Measurements from ENCODE around the gene ARHGAP11B.
"Not testable (repeated sequence)": the region's sequence is repeated elsewhere in the genome, so short reads cannot be mapped to it uniquely, and the experiment has no call there.

The ARHGAP11B gene

DNA sequence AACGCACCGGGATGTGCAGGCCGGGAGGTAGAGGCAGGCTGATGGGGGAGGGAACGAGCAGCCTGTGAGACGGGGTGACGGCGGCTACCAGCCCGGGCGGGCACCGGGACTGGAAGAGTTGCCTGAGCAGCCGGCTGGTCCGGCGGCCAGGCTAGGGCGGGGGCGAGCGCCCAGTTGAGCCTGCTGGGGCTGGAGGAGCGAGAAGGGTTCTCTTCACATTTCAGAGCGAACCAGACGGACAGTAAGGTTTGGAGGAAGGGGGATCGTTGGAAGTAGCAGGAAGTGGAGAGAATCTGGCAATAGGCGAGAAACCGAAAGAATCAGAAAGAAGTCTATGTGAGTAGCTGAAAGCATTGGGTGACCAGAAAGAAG is 252 bp downstream of the ARHGAP11B start:
- Histone ChIP-seq H3K4me3 (ENCODE audit: low read length) (peak overlapping the region; percentile 65), H3K9ac (ENCODE audit: low read length) (peak overlapping the region; percentile 70)
- H4K20me1 ChIP-seq (ENCODE audit: insufficient read depth); H3K9me2 ChIP-seq (ENCODE audit: insufficient read depth, low read length); H3K9me3 ChIP-seq (ENCODE audit: low read length); H3K36me3 ChIP-seq (ENCODE audit: insufficient read depth, low read length); H2AFZ ChIP-seq (ENCODE audit: low read depth, low read length); H3K79me2 ChIP-seq (replicated peaks; ENCODE audit: insufficient read depth, low read length); H3F3A ChIP-seq (ENCODE audit: insufficient read depth, low read length, poor library complexity, severe bottlenecking); H3K4me2 ChIP-seq (ENCODE audit: low read length); H3K27me3 ChIP-seq (ENCODE audit: insufficient read depth, low read depth, low read length); H3K27ac ChIP-seq (ENCODE audit: low read length): not testable (repeated sequence)
- TF ChIP-seq MXI1 (conservative IDR thresholded peaks at IDR 0.05; ENCODE audit: poor library complexity, severe bottlenecking) = peak; percentile 25

DNA sequence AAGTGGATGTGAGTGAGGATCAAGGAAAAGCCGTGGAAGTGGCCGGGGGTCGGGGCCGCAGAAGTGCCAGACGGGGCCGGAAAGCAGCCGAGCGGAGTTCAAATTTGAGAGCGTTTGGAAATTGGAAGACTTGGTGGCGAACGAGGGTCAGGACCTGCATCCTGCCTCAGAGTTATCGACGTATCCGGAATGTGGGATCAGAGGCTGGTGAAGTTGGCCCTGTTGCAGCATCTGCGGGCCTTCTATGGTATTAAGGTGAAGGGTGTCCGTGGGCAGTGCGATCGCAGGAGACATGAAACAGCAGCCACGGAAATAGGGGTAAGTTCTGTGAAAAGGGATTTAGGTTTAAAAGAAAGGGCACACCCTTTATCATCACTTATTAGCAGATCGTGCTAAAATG is 704 bp downstream of the ARHGAP11B start:
- not testable (repeated sequence) for H3K4me2 ChIP-seq (ENCODE audit: low read length); H3K27ac ChIP-seq (ENCODE audit: low read length)

DNA sequence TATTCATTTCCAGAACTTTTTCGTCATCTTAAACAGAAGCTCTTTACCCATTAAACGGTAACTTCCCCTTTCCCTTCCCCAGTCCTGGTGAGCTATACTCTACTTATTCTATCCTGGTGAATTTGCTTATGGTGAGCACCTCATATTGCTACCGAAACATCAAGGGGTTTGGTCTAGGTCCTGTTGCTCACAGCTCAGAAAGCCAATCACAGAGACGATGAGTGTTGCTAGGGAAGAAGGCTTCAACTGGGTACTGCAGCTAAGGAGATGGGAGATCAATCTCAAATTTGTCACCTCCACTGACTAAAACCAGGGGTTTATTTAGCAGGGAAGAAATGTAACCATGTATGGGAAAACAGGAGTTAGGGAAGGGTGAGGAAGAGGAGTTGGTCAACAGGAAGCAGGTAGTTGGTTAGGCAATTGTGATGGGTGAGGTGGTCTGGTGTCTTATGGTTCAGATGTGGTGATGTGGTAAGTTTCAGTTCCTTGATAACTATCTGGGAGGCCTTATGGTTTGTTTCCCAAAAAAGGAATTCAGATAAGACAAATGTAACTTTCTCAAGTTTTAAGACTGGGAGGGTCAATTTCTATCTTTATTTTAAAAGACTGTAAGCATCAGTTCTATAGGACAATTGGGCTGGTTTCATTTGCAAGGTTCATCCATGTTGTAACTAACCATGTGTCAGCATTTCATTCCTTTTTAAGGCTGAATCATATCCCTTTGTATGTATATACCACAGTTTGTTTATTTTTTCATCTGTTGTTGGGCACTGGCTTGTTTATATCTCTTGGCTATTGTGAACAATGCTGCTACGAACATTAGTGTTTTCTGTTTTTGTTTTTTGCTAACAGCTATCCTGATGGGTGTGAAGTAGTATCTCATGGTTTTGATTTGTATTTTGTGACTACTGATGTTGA is 24.3 kb downstream of the ARHGAP11B start:
- H3K27me3 ChIP-seq (ENCODE audit: insufficient read depth, low read depth, low read length) = no peaks in the 10 kb centered on the region
- no peak overlapping the region for H3K27ac ChIP-seq (ENCODE audit: low read length)
- H3K4me2 ChIP-seq (ENCODE audit: low read length) = no peak overlapping the region
- no peaks in the 10 kb centered on the region for H3F3A ChIP-seq (ENCODE audit: insufficient read depth, low read length, poor library complexity, severe bottlenecking)
- no peaks in the 10 kb centered on the region for H3K79me2 ChIP-seq (replicated peaks; ENCODE audit: insufficient read depth, low read length)
- no peaks in the 10 kb centered on the region for H3K9me3 ChIP-seq (ENCODE audit: low read length)
- no peaks in the 10 kb centered on the region for H3K9me2 ChIP-seq (ENCODE audit: insufficient read depth, low read length)
- H4K20me1 ChIP-seq (ENCODE audit: insufficient read depth) = no peaks in the 10 kb centered on the region
- H2AFZ ChIP-seq (ENCODE audit: low read depth, low read length) = no peak overlapping the region
- H3K9ac ChIP-seq (ENCODE audit: low read length) = no peak overlapping the region
- TF ChIP-seq, protein P1, sequence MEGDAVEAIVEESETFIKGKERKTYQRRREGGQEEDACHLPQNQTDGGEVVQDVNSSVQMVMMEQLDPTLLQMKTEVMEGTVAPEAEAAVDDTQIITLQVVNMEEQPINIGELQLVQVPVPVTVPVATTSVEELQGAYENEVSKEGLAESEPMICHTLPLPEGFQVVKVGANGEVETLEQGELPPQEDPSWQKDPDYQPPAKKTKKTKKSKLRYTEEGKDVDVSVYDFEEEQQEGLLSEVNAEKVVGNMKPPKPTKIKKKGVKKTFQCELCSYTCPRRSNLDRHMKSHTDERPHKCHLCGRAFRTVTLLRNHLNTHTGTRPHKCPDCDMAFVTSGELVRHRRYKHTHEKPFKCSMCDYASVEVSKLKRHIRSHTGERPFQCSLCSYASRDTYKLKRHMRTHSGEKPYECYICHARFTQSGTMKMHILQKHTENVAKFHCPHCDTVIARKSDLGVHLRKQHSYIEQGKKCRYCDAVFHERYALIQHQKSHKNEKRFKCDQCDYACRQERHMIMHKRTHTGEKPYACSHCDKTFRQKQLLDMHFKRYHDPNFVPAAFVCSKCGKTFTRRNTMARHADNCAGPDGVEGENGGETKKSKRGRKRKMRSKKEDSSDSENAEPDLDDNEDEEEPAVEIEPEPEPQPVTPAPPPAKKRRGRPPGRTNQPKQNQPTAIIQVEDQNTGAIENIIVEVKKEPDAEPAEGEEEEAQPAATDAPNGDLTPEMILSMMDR (IDR thresholded peaks at IDR 0.05; ENCODE audit: poor library complexity, severe bottlenecking) = no peak
- TF ChIP-seq POLR2AphosphoS5 (IDR thresholded peaks at IDR 0.05) = no peak
- TF ChIP-seq SMC3 (conservative IDR thresholded peaks at IDR 0.05; ENCODE audit: poor library complexity) = no peak
- TF ChIP-seq EZH2 (IDR thresholded peaks at IDR 0.05; ENCODE audit: borderline replicate concordance, insufficient read depth, low read length, poor library complexity, severe bottlenecking) = no peak
- no peak for TF ChIP-seq RAD21 (conservative IDR thresholded peaks at IDR 0.05)
- no peaks in the 10 kb centered on the region for H3K36me3 ChIP-seq (ENCODE audit: insufficient read depth, low read length)
- H3K4me3 ChIP-seq (ENCODE audit: low read length) = no peak overlapping the region

More for the DNA sequence above, 704 bp downstream of the ARHGAP11B start:
- H3K79me2 ChIP-seq (replicated peaks; ENCODE audit: insufficient read depth, low read length); H3K27me3 ChIP-seq (ENCODE audit: insufficient read depth, low read depth, low read length); H3K9ac ChIP-seq (ENCODE audit: low read length); H2AFZ ChIP-seq (ENCODE audit: low read depth, low read length); H3K36me3 ChIP-seq (ENCODE audit: insufficient read depth, low read length); H3K9me3 ChIP-seq (ENCODE audit: low read length); H3K9me2 ChIP-seq (ENCODE audit: insufficient read depth, low read length); H3F3A ChIP-seq (ENCODE audit: insufficient read depth, low read length, poor library complexity, severe bottlenecking); H4K20me1 ChIP-seq (ENCODE audit: insufficient read depth): not testable (repeated sequence)
- H3K4me3 ChIP-seq (ENCODE audit: low read length) = peak overlapping the region; percentile 65

DNA sequence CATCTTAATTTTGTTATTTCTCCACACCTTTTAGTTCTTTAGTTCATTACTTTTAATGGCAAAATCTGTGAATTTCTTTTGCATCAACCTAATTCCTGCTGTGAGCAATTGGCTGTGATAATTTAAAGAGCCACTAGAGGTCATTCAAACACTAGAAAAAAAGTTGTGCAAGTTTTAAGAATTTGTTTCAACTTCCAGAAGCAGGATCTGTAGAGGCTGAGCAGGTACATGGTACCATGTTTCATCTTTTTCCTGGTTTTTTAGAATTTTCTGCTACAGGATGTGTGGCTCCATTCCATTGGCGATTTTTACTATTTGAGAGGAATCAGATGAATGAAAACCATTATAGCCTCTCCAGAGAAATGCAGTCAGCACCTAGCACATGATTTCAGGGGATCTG is 35.2 kb downstream of the ARHGAP11B start:
- H4K20me1 ChIP-seq (ENCODE audit: insufficient read depth); H3K9me2 ChIP-seq (ENCODE audit: insufficient read depth, low read length); H3K9me3 ChIP-seq (ENCODE audit: low read length); H3F3A ChIP-seq (ENCODE audit: insufficient read depth, low read length, poor library complexity, severe bottlenecking); H3K4me3 ChIP-seq (ENCODE audit: low read length); H3K27me3 ChIP-seq (ENCODE audit: insufficient read depth, low read depth, low read length); H3K9ac ChIP-seq (ENCODE audit: low read length); H3K27ac ChIP-seq (ENCODE audit: low read length); H3K4me2 ChIP-seq (ENCODE audit: low read length); H3K36me3 ChIP-seq (ENCODE audit: insufficient read depth, low read length); H2AFZ ChIP-seq (ENCODE audit: low read depth, low read length); H3K79me2 ChIP-seq (replicated peaks; ENCODE audit: insufficient read depth, low read length): not testable (repeated sequence)
- TF ChIP-seq RAD21 (conservative IDR thresholded peaks at IDR 0.05) (peak; percentile 37), SMC3 (conservative IDR thresholded peaks at IDR 0.05; ENCODE audit: poor library complexity) (peak; percentile 43)
- TF ChIP-seq, protein P1 (IDR thresholded peaks at IDR 0.05; ENCODE audit: poor library complexity, severe bottlenecking) = peak; percentile 47

DNA sequence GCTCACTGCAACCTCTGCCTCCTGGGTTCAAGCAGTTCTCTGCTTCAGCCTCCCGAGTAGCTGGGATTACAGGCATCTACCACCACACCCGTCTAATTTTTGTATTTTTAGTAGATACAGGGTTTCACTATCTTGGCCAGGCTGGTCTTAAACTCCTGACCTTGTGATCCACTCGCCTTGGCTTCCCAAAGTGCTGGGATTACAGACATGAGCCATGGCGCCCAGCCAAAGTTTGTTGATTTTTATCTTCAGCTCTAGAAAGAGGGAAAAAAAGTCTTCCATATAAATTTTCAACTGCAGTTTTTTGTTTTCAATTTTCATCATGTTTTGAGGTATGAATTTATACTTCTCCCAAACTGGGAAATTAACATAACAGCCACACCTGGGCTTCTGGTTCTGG is 43.7 kb downstream of the ARHGAP11B start:
- H3K79me2 ChIP-seq (replicated peaks; ENCODE audit: insufficient read depth, low read length) = not testable (repeated sequence)

More for the DNA sequence above, 43.7 kb downstream of the ARHGAP11B start:
- H3K9me3 ChIP-seq (ENCODE audit: low read length); H3K36me3 ChIP-seq (ENCODE audit: insufficient read depth, low read length); H4K20me1 ChIP-seq (ENCODE audit: insufficient read depth); H3K27me3 ChIP-seq (ENCODE audit: insufficient read depth, low read depth, low read length); H2AFZ ChIP-seq (ENCODE audit: low read depth, low read length); H3K4me3 ChIP-seq (ENCODE audit: low read length); H3K9me2 ChIP-seq (ENCODE audit: insufficient read depth, low read length); H3K27ac ChIP-seq (ENCODE audit: low read length); H3K4me2 ChIP-seq (ENCODE audit: low read length); H3F3A ChIP-seq (ENCODE audit: insufficient read depth, low read length, poor library complexity, severe bottlenecking); H3K9ac ChIP-seq (ENCODE audit: low read length): not testable (repeated sequence)

Measured in neural cell (in vitro differentiated cells).